Measurements from ENCODE around the gene ANKRD63.

Gene ANKRD63

DNA sequence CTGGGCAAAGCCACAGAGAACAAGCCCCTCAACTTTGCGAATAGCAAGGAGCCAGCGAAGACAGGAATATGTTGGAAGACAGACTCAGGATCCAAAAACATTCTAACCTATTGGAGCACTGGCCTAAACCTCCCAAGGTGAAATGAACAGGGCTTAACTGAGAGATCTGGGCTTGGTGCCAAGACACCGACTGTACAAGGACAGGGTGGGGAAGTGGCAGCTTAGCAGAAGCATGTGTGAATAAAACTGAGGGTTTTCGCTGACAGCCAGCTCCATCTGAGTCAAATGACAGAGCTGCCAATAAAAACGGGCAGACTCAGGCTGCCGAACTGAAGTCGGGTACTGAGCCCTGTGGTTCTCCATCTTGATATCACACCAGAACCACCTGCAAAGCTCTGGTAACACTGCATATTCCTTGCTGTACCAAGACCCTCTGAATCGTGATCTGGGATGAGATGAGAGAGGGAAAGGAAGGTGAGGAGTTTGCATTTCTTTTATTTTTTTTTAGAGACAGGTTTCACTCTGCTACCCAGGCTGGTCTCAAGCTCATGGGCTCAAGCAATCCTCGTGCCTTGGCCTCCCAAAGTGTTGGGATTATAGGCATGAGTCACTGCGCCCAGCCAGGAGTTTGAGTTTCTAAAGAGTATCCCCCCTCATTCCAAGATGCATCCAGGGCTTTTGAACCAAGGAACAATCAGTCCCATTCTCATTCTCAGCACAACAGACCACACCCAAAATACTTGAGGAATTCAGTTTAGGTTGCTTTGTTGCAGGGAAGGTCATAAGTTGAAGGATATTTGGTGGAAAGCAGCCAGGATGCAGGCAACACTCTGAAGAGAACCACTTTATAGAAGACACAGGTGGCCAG, 30.9 kb upstream of the ANKRD63 start:
- no peak for DNase-seq (ENCODE audit: low read depth)

DNA sequence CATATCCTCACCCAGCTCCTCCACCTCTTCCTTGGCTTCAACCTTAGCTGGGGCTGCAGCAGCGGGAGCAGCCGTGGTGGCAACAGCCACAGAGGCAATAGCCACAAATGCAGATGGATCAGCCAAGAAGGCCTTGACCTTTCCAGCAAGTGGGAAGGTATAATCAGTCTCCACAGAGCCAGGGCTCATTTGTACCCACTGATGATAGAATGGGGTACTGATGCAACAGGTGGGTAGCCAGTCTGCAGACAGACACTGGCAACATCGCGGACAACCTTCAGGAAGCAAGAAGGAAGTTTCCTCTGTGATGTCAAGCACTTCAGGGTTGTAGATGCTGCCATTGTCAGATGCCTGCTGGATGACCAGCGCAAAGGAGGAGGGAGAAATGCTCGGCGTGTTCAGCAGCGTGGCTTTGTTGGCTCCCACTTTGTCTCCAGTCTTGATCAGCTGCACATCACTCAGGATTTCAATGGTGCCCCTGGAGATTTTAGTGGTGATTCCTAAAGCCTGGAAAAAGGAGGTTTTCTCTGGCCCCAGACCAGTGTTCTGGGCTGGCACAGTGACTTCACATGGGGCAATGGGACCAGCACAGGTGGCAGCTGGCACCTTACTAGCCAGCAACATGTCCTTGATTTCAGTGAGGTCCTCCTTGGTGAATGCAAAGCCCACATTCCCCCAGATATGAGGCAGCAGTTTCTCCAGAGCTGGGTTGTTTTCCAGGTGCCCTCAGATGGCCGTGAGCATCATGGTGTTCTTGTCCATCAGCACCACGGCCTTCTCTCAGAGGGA, 29.7 kb upstream of the ANKRD63 start:
- DNase-seq (ENCODE audit: low read depth) = no peak

DNA sequence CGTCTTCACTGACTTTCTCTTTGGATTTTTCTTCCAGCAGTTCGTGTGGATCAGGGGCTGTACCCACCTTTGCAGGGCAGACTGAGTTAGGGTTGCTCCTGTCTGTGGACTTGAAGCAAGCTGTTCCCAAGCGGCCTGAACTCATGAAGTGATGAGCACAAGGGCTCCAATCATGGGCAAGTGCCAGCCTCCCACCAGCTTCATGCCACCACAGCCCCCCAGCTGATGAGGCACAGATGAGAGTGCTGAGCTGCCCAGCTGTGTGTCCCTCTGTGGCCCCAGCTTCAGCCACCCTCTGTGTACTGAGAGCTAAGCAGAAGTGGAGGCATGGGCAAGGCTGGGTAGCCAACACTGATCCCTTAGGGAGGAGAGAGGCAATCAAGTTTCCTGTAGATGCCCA, 28.1 kb upstream of the ANKRD63 start:
- DNase-seq (ENCODE audit: low read depth) = no peak

DNA sequence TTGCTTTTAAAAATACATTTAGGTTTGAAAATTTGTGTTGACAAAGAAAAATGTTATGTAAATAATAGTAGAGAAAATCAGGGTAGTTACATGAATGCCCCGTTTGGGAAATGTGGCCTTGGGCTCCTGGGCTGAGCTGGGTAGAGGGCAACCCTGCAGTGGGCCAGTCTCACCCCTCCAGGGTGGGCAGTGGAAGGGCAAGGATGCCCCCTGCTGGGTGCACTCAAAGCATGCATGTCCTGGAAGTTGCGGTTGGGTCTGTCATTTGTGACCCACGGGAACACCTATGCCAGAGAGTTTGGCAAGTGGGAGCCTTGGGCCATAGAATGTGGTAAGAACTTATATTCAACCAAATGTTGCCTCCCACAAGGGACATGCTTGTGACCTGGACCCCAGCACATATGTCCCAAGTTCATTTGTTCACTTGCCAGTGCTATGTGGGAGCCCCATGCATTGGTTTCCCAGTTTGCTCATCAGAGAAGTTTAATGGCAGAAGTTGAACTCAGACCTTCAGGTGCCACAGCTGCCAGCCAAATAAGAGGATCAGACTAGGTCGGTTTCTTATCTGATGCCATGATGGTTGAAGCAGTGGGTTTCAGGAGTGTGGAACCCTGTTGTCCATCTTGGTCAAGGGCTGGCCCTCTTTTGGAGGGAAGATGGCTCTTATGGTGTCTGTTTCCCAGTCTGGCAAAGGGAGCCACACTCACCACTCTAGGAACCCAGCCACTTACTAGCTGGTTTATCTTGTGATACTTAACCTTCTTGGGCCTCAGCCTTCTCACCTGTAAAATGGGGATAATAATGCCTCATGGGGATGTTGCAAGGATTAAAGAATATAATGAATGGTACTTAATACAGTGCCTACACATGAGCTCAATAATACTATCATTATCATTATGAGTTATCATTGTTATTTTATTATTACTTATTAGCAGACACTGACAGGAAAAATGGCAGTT, 27.4 kb upstream of the ANKRD63 start:
- no peak for DNase-seq (ENCODE audit: low read depth)

DNA sequence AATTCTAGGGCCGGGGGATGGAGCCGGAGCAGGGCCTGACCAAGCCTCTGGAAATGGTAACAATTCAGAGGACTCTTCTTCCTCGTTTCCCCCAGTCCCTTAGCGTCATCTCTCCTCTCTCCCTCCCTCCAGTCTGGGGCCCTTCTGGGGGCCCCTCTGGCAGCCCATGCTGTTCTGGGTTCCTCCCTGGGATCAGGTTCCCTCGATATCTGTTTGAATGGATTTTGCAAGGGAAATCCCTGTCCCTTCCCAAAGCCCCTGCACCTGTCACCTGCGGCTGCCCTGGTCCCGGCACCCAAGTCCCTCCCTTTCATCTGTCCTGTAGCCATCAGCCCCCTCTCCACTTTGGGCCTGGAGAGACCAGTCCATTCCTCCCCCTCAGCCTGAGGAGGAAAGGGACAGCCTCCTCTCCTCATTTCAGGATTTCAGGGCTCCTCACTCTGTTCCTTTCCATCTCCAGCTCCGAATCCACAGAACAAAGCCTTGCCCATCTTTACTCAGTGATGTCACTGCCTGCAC, 26.5 kb upstream of the ANKRD63 start:
- DNase-seq (ENCODE audit: low read depth) = no peak

DNA sequence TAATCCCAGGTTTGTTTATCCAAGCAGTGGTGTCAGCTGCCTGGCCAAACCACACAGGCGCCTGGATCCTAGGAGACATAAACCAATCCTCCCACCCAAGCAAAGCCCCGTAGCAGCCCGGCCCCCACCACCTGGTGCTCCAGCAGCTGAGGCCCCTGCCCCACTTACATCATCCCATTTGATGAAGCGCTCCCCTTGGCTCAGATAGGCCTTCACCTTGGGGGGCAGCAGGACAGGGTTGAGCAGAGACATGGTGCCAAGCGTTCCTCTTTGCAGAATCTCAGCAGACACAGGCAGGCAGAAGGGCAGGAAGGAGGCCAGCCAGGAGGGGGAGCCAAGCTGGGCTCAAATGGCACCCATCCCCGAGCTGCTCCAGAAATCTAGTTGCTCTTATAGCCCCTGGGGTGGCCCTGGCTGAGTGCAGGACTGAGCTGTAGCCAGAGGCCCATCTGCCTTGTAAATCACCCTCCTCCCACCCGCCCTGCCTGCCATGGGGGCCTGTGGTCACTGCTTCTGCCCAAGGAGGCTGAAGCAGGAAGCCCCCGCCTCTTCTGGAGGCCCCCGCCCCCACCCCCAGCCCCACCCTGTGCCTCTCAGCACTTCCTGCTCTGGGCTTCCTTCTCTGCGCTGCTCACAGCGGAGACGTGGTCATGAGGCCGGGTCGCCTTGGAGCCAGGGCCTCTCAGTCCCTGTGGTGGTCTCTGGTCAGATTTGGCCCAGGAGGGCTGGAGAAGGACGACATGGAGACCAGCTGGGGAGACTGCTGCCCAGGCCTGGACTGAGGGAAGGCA, 24.8 kb upstream of the ANKRD63 start, which contains the start of gene PLCB2:
Gene PLCB2, minus strand, starts transcription at position 515 of the 791 bp plus-strand sequence. Its CDS starts 263 bp downstream, at position 252.
- peak; percentile 47 for DNase-seq (ENCODE audit: low read depth)

DNA sequence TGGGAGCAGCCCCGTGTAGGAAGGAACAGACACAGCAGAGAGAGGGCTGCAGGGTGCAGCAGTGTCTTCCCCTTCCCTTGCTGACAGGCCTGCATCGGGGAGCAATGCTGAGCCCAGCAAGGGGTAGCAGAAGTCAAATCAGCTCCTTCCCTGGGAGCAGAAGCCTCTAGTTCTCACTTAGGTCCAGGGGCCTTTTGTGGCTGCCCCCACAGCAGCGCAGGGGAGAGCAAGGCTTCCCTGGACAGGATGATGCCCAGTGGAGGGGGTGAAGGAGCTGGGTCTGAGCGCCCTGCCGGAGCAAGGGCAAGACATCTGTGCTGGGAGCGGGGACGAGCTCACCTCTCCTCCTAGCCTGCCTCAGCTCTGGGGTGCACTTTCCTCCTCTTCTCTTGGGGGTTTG, 24.0 kb upstream of the ANKRD63 start:
- no peak for DNase-seq (ENCODE audit: low read depth)

DNA sequence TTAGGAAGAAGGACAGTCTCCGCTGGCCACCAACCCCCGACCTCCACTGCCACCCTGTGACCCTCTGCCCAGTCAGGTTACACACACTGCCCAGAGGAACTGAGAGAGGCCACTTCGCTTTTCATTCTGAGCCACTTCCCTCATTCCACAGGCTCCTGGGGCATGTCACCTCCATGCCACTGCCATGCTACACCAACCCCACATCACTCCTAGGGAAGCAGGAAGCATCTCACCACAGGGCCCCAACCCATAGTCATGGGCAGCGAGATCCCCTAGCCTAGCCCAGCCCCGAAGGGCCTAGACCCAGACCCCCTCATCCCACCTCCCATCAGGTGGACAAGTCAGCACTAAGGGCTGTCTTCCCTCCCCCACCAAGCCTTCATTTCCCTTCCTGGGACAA, 23.5 kb upstream of the ANKRD63 start:
- no peak for DNase-seq (ENCODE audit: low read depth)

DNA sequence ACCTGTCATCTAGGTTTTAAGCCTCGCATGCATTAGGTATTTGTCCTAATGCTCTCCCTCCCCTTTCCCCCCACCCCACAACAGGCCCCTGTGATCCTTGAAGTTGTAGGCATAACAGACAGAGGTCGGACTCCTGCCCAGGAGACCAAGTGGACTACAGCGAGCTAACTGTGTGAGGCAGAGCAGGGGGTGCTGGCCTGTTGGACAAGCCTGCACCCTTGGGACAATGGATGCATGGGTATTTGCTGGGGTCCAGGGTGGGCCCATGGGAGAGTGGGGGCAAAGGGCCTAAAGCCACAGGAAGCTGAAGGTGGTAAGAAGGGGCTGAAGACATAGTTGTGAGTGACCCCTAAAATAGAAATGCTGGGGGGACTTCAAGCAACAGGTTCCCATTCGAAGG, 22.4 kb upstream of the ANKRD63 start:
- DNase-seq (ENCODE audit: low read depth) = no peak

DNA sequence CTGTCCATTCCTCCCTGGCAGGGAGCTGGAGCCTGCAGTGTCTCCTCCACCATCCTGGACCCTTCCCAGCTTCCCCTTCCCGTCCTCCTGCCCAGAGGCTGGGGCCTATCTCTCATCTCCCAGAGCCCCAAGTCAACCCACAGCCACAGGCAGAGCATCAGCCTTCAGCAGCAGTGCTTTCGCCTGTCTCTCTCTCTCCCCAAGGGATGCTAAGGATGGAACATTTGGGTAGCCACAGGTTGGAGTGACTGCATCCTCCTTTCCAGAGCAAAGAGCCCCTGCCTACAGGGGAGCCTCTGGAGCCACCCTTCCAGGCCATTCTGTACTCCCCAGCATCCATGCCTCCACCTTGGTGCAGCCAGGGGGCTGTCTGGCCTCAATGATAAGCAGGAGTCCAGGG, 20.7 kb upstream of the ANKRD63 start:
- DNase-seq (ENCODE audit: low read depth) = no peak

DNA sequence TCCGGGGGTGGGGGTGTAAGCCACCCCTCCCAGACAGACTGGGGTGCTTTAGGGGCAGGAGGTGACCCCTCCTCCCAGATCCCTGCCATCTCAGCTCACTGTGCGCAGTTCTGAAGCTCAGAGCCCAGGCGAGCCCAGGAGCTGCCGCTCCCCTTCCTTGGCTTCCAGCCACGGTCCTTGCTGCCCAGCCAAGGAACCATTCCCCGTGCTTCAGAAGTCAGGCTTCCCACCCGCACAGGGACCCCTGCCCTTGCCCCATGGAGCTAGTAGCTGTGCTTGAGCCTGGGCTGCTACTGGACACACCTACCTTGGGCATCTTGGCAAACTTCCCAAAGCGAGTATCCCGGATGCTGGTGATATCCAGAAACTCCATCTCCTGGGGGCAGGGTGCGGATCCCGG, 20.1 kb upstream of the ANKRD63 start:
- no peak for DNase-seq (ENCODE audit: low read depth)

DNA sequence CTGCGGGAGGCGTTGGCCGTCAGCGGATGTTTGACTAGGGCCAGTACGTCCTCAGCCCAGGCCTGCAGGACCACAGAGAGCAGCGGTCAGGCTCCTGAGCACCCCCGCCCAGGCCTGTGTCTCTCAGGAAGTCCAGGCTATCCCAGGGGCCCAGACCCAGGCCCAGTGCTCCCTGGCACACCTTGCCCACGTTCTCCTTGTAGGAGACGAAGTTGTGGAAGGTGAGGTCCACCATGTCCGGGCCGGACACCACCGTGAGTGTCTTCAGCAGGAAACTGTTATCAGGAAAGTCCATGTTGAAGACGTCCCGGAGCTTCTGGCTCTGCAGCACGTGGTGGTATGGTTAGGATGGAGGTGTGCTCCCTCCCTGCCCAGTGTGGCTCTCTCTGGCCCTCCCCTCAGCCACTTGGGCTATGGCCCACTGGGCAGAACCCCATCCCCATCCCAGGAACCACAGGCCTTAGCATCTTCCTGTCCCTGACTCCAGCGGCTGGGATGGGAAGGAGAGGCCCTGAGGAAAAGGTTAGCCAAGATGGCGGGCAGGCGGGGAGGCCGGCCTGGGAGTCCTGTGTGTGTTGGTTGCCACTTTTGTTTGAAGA, 19.5 kb upstream of the ANKRD63 start:
- no peak for DNase-seq (ENCODE audit: low read depth)

DNA sequence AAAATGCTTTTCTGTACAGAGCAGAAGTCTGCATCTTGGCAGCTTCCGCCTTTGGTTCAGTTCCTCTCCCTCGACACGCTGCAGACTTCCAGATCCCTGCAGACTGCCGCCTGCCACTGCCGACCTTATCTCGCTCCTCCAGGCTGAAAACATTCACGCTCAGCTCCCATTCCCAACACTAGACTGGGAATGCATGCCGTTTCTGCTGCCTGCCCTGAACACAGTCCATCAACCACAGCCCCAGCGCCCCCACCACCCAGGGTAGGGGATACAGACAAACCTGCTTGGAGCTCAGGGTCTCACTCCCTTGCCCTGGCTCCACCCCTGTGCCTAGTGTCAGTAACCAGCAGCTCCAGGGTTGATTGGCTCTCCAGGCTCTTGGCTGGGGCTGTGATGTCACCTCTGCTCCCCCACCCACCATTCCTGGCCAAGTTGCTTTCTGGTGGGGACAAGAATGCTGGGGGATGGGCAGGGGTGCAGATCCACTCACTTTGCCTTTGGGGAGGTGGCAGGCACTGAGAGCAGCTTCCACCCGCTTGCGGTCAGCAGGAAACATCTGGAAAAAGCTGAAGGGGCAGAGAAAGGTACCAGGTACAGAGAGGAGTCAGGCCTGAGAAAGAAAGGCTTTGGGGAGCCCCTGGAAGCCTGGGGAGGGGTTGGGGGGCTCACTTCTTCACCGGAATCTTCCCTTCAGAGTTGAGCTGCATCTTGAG, 18.8 kb upstream of the ANKRD63 start:
- no peak for DNase-seq (ENCODE audit: low read depth)

DNA sequence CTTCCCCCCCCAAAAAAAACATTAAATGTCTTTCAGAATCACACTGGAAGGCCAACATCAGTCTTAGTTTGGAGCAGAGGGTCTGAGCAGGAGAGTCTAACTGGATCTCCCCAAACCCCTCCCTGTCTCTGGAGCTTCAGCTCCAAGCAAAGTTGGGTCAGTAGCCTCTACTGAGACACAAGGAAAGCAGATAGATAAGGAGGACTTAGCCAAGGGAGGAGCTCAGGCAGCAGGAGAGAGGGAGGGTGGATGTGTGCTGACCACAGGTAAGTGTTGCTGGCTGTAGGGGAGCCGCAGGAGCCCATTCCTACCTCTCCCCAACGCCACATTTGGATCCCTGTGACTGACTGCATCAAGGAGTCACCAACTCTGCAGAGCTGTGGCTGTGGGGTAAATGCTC, 17.9 kb upstream of the ANKRD63 start:
- no peak for DNase-seq (ENCODE audit: low read depth)

DNA sequence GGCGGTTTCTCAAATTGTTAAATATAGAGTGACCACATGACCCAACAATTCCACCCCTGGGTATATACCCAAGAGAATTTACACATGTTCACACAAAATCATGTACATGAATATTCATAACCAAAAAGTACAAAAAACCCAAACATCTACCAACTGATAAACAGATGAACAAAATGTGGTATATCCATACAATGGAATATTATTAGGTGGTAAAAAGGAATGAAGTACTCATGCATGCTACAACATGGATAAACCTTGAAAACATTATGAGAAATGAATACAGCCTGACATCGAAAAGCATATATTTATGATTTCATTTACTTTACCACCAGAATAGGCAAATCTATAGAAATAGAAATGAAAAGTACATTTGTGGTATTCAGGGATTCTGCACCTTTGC, 17.5 kb upstream of the ANKRD63 start:
- DNase-seq (ENCODE audit: low read depth) = no peak

DNA sequence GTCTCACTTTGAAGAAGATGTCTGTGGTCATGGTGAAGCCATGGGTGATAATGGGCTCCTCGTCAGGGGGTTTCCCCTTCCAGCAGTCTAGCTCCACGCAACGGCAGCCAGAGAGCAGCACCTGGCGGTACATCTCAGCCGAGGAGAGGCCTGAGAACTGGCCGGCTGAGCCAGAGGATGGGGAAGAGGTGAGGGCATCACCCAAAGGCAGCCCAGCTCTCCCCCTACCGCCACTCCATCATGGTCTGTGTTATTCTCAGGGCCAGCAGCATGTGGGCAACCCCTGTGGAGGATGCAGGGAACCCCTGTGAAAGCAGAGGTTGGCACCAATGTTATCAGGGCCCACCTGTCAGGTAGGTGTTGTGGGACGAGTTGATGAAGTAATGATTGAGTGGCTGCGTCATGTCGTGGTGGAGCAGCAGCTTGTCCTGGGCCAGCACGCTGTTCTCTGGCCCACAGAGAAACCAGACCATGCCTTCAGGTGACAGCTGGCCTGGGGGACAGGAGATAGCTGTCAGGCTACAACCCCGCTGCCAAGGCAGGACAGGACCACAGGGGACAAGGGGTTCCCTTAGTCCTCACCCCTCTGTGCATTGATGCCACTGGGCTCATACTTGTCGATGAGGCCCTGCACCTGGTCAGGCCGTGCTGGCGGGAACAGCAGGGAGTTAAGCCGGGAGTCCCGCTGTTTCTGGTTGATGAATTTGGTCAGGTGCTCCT, 15.5 kb upstream of the ANKRD63 start:
- no peak for DNase-seq (ENCODE audit: low read depth)

DNA sequence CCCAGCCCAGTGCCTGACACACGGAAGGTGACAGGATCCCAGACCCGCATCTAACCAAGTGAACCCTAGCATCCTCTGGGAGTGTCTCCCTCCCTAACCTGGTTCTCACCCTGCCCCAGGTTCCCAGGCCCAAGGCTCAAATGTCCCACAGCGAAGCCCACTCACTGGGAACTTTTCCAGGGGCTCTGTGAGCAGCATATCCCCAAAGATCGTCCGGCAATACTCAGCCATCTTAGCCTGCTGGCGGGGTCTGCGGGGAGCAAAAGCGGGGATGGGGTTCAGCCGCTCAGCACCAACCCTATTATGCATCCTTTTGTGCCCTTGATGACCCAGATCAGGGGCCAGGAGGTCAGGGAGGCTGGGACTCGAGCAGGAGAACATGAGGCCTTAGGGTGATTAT, 14.5 kb upstream of the ANKRD63 start:
- DNase-seq (ENCODE audit: low read depth) = no peak

DNA sequence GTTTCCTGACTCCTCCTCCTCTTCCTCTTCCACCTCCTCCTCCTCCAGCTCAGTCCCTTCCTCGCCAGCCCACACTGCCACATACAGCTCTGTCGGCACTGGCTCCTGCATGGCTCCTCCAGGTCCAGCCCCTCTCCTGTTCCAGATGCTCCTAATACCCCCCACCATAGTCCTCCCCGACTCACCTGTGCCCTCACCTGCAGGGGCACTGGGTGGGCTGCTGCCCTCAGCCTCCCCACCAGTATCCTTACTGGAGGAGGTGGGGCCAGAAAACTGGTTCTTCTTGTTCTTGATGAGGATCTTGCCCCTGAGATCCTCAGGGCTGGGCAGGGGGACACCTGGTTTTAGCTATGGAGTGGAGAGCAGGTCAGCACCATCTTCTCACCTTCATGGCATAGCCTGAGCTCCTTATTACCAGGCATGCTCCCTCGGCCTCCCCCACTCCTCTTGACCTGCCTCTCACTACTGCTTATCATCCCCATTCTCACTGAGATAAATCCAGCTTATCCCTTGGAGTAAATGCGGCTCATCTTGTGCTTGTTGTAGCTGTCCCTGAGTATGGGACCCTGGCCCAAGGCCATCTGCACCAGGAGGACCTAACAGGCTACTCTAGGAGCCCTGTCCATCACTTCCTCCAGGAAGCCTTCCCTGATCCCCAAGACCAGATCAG, 13.8 kb upstream of the ANKRD63 start:
- no peak for DNase-seq (ENCODE audit: low read depth)
